Loucy (cell line): ENCODE data around the gene ASXL1.
"Not testable (repeated sequence)": the region's sequence is repeated elsewhere in the genome, so short reads cannot be mapped to it uniquely, and the experiment has no call there.

Experiments
- H2AFZ ChIP-seq: fragments of 200-600 bp; sonication (generic); 2 replicates; pipeline ENCODE4 v1.6.0; 2016; ENCODE audit warnings: antibody characterized with exemption, mild to moderate bottlenecking, low read length, moderate library complexity
- H3F3A ChIP-seq: fragments of 200-600 bp; 2 replicates; pipeline ENCODE4 v1.6.0; 2016; ENCODE audit warnings: antibody characterized with exemption, low read depth, mild to moderate bottlenecking
- H3K27me3 ChIP-seq: fragments of 200-600 bp; sonication (generic); 2 replicates; pipeline ENCODE4 v1.6.1; 2014; ENCODE audit warnings: low read length, mild to moderate bottlenecking; ENCODE audit not compliant: insufficient read depth, poor library complexity, severe bottlenecking
- H3K36me3 ChIP-seq: fragments of 200-600 bp; sonication (generic); 2 replicates; pipeline ENCODE4 v1.6.1; 2016; ENCODE audit warnings: low read length; ENCODE audit not compliant: insufficient read depth
- H3K4me1 ChIP-seq: fragments of 200-600 bp; sonication (generic); 2 replicates; pipeline ENCODE4 v1.5.1; 2014; ENCODE audit warnings: low read length, mild to moderate bottlenecking; ENCODE audit not compliant: insufficient read depth, poor library complexity, severe bottlenecking
- H3K4me2 ChIP-seq: fragments of 200-600 bp; sonication (generic); 2 replicates; pipeline ENCODE4 v1.6.0; 2014; ENCODE audit warnings: antibody characterized with exemption, low read length, low read depth, mild to moderate bottlenecking; ENCODE audit not compliant: poor library complexity, severe bottlenecking
- H3K4me3 ChIP-seq: fragments of 200-600 bp; sonication (generic); 2 replicates; pipeline ENCODE4 v1.5.1; 2014; ENCODE audit warnings: low read length, mild to moderate bottlenecking, mixed read lengths; ENCODE audit not compliant: poor library complexity, severe bottlenecking
- H3K79me2 ChIP-seq: fragments of 200-600 bp; sonication (generic); 2 replicates; pipeline ENCODE4 v1.6.1; 2014; ENCODE audit warnings: low read length; ENCODE audit not compliant: insufficient read depth
- H3K9ac ChIP-seq: fragments of 200-600 bp; sonication (generic); 2 replicates; pipeline ENCODE4 v1.6.0; 2014; ENCODE audit warnings: mild to moderate bottlenecking, low read depth, low read length, moderate library complexity; ENCODE audit not compliant: poor library complexity, severe bottlenecking
- H3K9me2 ChIP-seq: fragments of 200-600 bp; sonication (generic); replicated peaks from 2 replicates; pipeline ENCODE4 v1.6.1; 2016; ENCODE audit warnings: low read depth, low read length, mixed read lengths
- H3K9me3 ChIP-seq: fragments of 200-600 bp; sonication (generic); 2 replicates; pipeline ENCODE4 v1.6.1; 2014; ENCODE audit warnings: mild to moderate bottlenecking, antibody characterized with exemption, low read length, low read depth; ENCODE audit not compliant: insufficient read depth
- H4K20me1 ChIP-seq: fragments of 200-600 bp; sonication (generic); 2 replicates; pipeline ENCODE4 v1.6.0; 2014; ENCODE audit warnings: antibody characterized with exemption, low read length, mild to moderate bottlenecking; ENCODE audit not compliant: insufficient read depth, poor library complexity, severe bottlenecking
- EZH2phosphoT487 ChIP-seq: fragments of 200-600 bp; IDR thresholded peaks from 2 replicates; pipeline ENCODE4 v1.6.1; 2018; ENCODE audit warnings: antibody characterized with exemption, mild to moderate bottlenecking, moderate library complexity, borderline replicate concordance
- TF ChIP-seq, protein P1 (sequence below): fragments of 200-600 bp; sonication (generic); conservative IDR thresholded peaks from 2 replicates; pipeline ENCODE4 v1.5.1; 2014; ENCODE audit warnings: mild to moderate bottlenecking, antibody characterized with exemption, low read length

ASXL1 gene

DNA sequence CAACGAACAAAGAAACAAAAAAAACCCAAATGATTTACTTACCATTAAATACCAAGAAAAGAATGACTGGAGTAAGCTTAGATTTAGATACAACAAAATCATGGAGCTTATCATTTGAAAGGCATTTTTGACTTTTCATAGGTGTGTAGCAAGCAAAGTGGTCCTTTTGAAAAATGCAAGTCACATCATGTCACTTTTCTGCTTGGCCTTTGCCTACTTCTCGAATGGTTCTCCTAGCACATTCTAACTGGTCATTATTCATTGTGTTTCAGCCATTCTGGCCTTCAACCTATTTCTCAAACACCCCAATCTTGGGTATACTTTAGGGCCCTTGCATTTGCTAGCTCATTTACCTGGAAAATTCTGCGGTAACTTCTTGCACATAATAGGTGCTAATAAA lies 22.6 kb downstream of the ASXL1 start:
- Histone ChIP-seq H4K20me1 (peaks cover 19% of the 10 kb centered on the region), H3K36me3 (peaks cover 27% of the 10 kb centered on the region; the same call in 1 of the 2 replicates), H3K27me3 (no peaks in the 10 kb centered on the region), H2AFZ (no peak overlapping the region), H3K9ac (no peak overlapping the region), H3K9me2 (no peaks in the 10 kb centered on the region), H3K4me1 (no peaks in the 10 kb centered on the region), H3K9me3 (no peaks in the 10 kb centered on the region), H3K79me2 (peaks cover 60% of the 10 kb centered on the region), H3F3A (no peaks in the 10 kb centered on the region), H3K4me3 (no peak overlapping the region), H3K4me2 (no peak overlapping the region)
- TF ChIP-seq EZH2phosphoT487, result no peak
- TF ChIP-seq, protein P1, sequence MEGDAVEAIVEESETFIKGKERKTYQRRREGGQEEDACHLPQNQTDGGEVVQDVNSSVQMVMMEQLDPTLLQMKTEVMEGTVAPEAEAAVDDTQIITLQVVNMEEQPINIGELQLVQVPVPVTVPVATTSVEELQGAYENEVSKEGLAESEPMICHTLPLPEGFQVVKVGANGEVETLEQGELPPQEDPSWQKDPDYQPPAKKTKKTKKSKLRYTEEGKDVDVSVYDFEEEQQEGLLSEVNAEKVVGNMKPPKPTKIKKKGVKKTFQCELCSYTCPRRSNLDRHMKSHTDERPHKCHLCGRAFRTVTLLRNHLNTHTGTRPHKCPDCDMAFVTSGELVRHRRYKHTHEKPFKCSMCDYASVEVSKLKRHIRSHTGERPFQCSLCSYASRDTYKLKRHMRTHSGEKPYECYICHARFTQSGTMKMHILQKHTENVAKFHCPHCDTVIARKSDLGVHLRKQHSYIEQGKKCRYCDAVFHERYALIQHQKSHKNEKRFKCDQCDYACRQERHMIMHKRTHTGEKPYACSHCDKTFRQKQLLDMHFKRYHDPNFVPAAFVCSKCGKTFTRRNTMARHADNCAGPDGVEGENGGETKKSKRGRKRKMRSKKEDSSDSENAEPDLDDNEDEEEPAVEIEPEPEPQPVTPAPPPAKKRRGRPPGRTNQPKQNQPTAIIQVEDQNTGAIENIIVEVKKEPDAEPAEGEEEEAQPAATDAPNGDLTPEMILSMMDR, result no peak

DNA sequence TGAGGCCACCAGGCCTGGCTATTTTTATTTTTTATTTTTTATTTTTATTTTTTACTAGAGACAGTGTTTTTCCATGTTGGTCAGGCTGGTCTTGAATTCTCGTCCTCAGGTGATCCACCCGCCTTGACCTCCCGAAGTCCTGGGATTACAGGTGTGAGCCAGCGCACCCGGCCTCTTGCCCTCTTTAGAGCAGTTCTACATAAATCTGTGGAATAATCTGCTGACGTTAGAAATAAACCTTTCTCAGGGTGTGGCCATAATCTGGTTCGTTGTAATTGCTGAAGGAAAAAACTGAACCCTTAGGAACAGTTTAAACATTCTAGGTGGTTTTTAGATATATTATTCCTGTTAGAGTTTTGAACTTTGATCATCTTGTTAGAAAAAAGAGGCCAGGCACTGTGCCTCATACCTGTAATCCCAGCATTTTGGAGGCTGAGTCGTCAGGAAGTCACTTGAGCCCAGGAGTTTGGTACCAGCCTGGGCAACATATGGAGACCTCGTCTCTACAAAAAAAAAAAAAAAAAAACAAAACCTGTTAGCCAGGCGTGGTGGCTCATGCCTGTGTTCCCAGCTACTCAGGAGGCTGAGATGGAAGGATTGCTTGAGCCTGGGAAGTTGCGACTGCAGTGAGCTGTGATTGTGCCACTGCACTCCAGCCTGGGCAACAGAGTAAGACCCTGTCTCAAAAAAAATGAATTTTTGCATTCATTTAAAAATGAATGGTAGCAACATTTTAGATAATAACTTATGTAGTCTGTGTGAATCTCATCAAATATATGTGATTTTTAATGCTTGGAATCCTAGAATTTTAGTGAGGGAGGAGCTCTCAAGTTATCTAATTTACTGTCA lies 24.2 kb downstream of the ASXL1 start:
- Histone ChIP-seq H3F3A (no peaks in the 10 kb centered on the region; the same call in 1 of the 2 replicates), H3K27me3 (no peaks in the 10 kb centered on the region), H3K4me2 (no peak overlapping the region), H3K9me3 (no peaks in the 10 kb centered on the region), H2AFZ (no peak overlapping the region), H4K20me1 (peaks cover 30% of the 10 kb centered on the region), H3K4me1 (peaks cover 6% of the 10 kb centered on the region), H3K79me2 (peaks cover 71% of the 10 kb centered on the region), H3K4me3 (no peak overlapping the region), H3K9ac (no peak overlapping the region), H3K36me3 (peaks cover 18% of the 10 kb centered on the region; the same call in 1 of the 2 replicates), H3K9me2 (no peaks in the 10 kb centered on the region)
- TF ChIP-seq, protein P1, result no peak
- TF ChIP-seq EZH2phosphoT487, result no peak

DNA sequence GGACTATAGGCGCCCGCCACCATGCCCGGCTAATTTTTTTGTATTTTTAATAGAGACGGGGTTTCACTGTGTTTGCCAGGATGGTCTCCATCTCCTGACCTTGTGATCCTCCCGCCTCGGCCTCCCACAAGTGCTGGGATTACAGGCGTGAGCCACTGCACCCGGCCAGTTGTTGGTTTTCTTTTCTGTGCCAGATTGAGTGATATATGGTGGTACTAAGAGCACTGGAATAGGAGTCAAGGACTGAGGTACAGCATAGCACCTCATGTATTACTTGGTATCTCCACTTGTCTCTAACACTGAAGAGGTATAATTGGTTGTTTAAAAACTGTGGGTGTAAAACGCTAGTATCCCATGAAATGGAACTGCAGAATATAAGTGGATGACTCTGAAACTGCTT lies 25.3 kb downstream of the ASXL1 start:
- H3K4me3 ChIP-seq, H3K9me2 ChIP-seq, H2AFZ ChIP-seq, H3K4me2 ChIP-seq, H3K9me3 ChIP-seq, H3K27me3 ChIP-seq, H3F3A ChIP-seq, H3K9ac ChIP-seq: not testable (repeated sequence)
- Histone ChIP-seq H3K4me1 (peaks cover 12% of the 10 kb centered on the region), H3K79me2 (peaks cover 73% of the 10 kb centered on the region), H3K36me3 (peaks cover 16% of the 10 kb centered on the region; the same call in 1 of the 2 replicates), H4K20me1 (peaks cover 39% of the 10 kb centered on the region)
